H1 (cell line): ENCODE data around the gene BTBD1. TPM values are rescaled to one million over a fixed set of nuclear protein-coding genes. Genes with fewer than 3 reads are reported as not detected.

ENCODE experiments used
- BACH1 ChIP-seq: IDR thresholded peaks from 2 replicates; pipeline ENCODE4 v1.6.1; 2012; ENCODE audit warnings: low read length, improper control_type of control experiment
- BRCA1 ChIP-seq: IDR thresholded peaks from 2 replicates; pipeline ENCODE4 v1.6.1; 2012; ENCODE audit warnings: low read depth, low read length, improper control_type of control experiment
- CHD1 ChIP-seq: IDR thresholded peaks from 2 replicates; pipeline ENCODE4 v1.6.1; 2012; ENCODE audit warnings: low read depth, low read length, improper control_type of control experiment
- EGR1 ChIP-seq: IDR thresholded peaks from 2 replicates; pipeline ENCODE4 v1.6.1; 2011; ENCODE audit warnings: low read depth, low read length, borderline replicate concordance
- EZH2 ChIP-seq: fragments of 200-600 bp; sonication (generic); IDR thresholded peaks from 2 replicates; pipeline ENCODE4 v1.7.1; 2012; ENCODE audit warnings: low read depth, mild to moderate bottlenecking, moderate library complexity, low read length, inconsistent platforms; ENCODE audit not compliant: severe bottlenecking
- GTF2F1 ChIP-seq: IDR thresholded peaks from 2 replicates; pipeline ENCODE4 v1.6.1; 2012; ENCODE audit warnings: low read depth, low read length, improper control_type of control experiment, borderline replicate concordance
- HDAC2 ChIP-seq, 2 experiments: fragments of 300-600 bp in 1 of 2; sonication (generic) in 1 of 2; IDR thresholded peaks; 2 replicates each; pipeline ENCODE4 v1.6.1; 2011 to 2012; ENCODE audit warnings: low read depth in 2 of 2, low read length in 2 of 2, mild to moderate bottlenecking in 2 of 2, moderate library complexity in 2 of 2, borderline replicate concordance in 1 of 2, inconsistent platforms in 1 of 2
- JUND ChIP-seq: IDR thresholded peaks from 2 replicates; pipeline ENCODE4 v1.6.1; 2011; ENCODE audit warnings: mild to moderate bottlenecking, improper control_type of control experiment, low read length
- KDM4A ChIP-seq: IDR thresholded peaks from one replicate; pipeline ENCODE4 v1.7.1; 2012; ENCODE audit warnings: low read depth, mild to moderate bottlenecking, moderate library complexity, low read length, inconsistent platforms; ENCODE audit not compliant: severe bottlenecking
- NANOG ChIP-seq: IDR thresholded peaks from 2 replicates; pipeline ENCODE4 v1.6.1; 2011; ENCODE audit warnings: low read length, low read depth, mild to moderate bottlenecking, inconsistent platforms; ENCODE audit not compliant: insufficient read depth, poor library complexity, severe bottlenecking
- NRF1 ChIP-seq: IDR thresholded peaks from 2 replicates; pipeline ENCODE4 v1.6.1; 2011; ENCODE audit warnings: mild to moderate bottlenecking, low read depth, low read length, improper control_type of control experiment
- POLR2A ChIP-seq, 2 experiments: IDR thresholded peaks; 1 replicate in 1 of 2; 2 replicates in 1 of 2; pipeline ENCODE4 v1.6.1; 2011; ENCODE audit warnings: low read depth in 2 of 2, low read length in 2 of 2, mild to moderate bottlenecking in 2 of 2; ENCODE audit errors: control extremely low read depth in 1 of 2
- RAD21 ChIP-seq, 2 experiments: IDR thresholded peaks in 1 of 2; conservative IDR thresholded peaks in 1 of 2; 2 replicates each; pipeline ENCODE4 v1.6.1; 2011; ENCODE audit warnings: low read depth in 2 of 2, low read length in 2 of 2, improper control_type of control experiment in 1 of 2, inconsistent platforms in 1 of 2, mild to moderate bottlenecking in 1 of 2, moderate library complexity in 1 of 2
- RNF2 ChIP-seq: fragments of 200-900, 300-1000 bp; sonication (generic); IDR thresholded peaks from 2 replicates; pipeline ENCODE4 v1.7.1; 2016; ENCODE audit warnings: borderline replicate concordance, low read depth, mild to moderate bottlenecking, antibody characterized with exemption, low read length; ENCODE audit not compliant: poor library complexity, severe bottlenecking; ENCODE audit errors: missing control alignments
- SAP30 ChIP-seq: fragments of 300-600 bp; sonication (generic); IDR thresholded peaks from 2 replicates; pipeline ENCODE4 v1.7.1; 2012; ENCODE audit warnings: low read length, moderate library complexity, mild to moderate bottlenecking, inconsistent platforms; ENCODE audit not compliant: insufficient read depth, insufficient replicate concordance
- SIRT6 ChIP-seq: IDR thresholded peaks from one replicate; pipeline ENCODE4 v1.7.1; 2012; ENCODE audit warnings: low read length, inconsistent platforms
- SP1 ChIP-seq: IDR thresholded peaks from 2 replicates; pipeline ENCODE4 v1.6.1; 2011; ENCODE audit warnings: low read depth, low read length
- TAF7 ChIP-seq: optimal IDR thresholded peaks from 2 replicates; pipeline ENCODE3; 2011; ENCODE audit warnings: low read depth, mild to moderate bottlenecking, inconsistent platforms, low read length, moderate library complexity, borderline replicate concordance
- TBP ChIP-seq: IDR thresholded peaks from 2 replicates; pipeline ENCODE4 v1.6.1; 2011; ENCODE audit warnings: low read depth, low read length, improper control_type of control experiment
- TCF12 ChIP-seq: IDR thresholded peaks from 2 replicates; pipeline ENCODE4 v1.6.1; 2011; ENCODE audit warnings: low read depth, mild to moderate bottlenecking, low read length
- polyA plus RNA-seq, 7 experiments: library from polyadenylated mRNA; depleted of rRNA in 3 of 7; stranded (reverse) in 5 of 7; unstranded in 2 of 7; fragments of >200 nt in 5 of 7; fragments of 200-250 nt in 2 of 7; gene quantifications; 1 replicate in 5 of 7; 2 replicates in 1 of 7; 4 replicates in 1 of 7; pipeline versions ENCODE4 v1.2.1 to v1.2.3, GENCODE V29; 2011 to 2013; ENCODE audit warnings: missing spikeins in 2 of 7, mixed read lengths in 2 of 7
- total RNA-seq: library from RNA; stranded (reverse); fragmentation: NEBNext Ultra II Directional; extraction: Animal tissue kit (Norgen Biotek cat#: 25700); gene quantifications from 2 replicates; pipeline ENCODE4 v1.2.1, GENCODE V29; 2021
- TF ChIP-seq, protein P1 (sequence below): IDR thresholded peaks from 2 replicates; pipeline ENCODE4 v1.6.1; 2011; ENCODE audit warnings: low read length, improper control_type of control experiment

Gene BTBD1
- total and polyA plus RNA-seq, 2 of the 8 experiments (the other 6 are each of a cell fraction or from before 2014, with no cell fraction given), result 18.6 to 39.5 TPM

- TF ChIP-seq, protein P1, sequence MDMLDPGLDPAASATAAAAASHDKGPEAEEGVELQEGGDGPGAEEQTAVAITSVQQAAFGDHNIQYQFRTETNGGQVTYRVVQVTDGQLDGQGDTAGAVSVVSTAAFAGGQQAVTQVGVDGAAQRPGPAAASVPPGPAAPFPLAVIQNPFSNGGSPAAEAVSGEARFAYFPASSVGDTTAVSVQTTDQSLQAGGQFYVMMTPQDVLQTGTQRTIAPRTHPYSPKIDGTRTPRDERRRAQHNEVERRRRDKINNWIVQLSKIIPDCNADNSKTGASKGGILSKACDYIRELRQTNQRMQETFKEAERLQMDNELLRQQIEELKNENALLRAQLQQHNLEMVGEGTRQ, result peak; percentile 30; the same call in 1 of the 2 replicates
- TF ChIP-seq BACH1 (no peak), CHD1 (no peak), RNF2 (peak; percentile 68), TBP (0 out of 2 replicates have a peak, but pooled peaks have one; percentile 5), NANOG (no peak), EGR1 (no peak), HDAC2 (IDR thresholded peaks at IDR 0.05; ENCODE audit: borderline replicate concordance in 1 of 2, low read depth in 2 of 2, low read length in 2 of 2) (peak in 1 of 2 experiments; percentile 88; a peak in 2 of 4 replicates), EZH2 (no peak), POLR2A (IDR thresholded peaks at IDR 0.05; ENCODE audit: control extremely low read depth in 1 of 2, low read depth in 2 of 2, low read length in 2 of 2) (peak; percentile 11 to 72), SAP30 (peak; percentile 33), SP1 (no peak), GTF2F1 (peak; percentile 58; the same call in 1 of the 2 replicates), NRF1 (no peak), RAD21 (IDR thresholded peaks at IDR 0.05 in 1 of 2, conservative IDR thresholded peaks at IDR 0.05 in 1 of 2; ENCODE audit: low read depth in 2 of 2, low read length in 2 of 2) (no peak), TCF12 (0 out of 2 replicates have a peak, but pooled peaks have one; percentile 20), JUND (no peak), KDM4A (peak; percentile 100), BRCA1 (peak; percentile 63), SIRT6 (no peak), TAF7 (no peak)
These were observed 81.2 kb downstream of the BTBD1 start, which contains the start of gene RAMAC (continued) for GRCh38 chr15:82985688-82986441.
